Measurements from ENCODE around the gene RGS14.
"Not testable (repeated sequence)": the region's sequence is repeated elsewhere in the genome, so short reads cannot be mapped to it uniquely, and the experiment has no call there.

The RGS14 gene

GRCh38 chr5:177356746-177357145 lies 978 bp upstream of the RGS14 start:
- TF ChIP-seq CTCF (IDR thresholded peaks at IDR 0.05; ENCODE audit: borderline replicate concordance, insufficient read depth, low read depth, low read length): no peak
- no peak overlapping the region for H3K4me3 ChIP-seq (ENCODE audit: low read depth, low read length)

- H3K4me3 ChIP-seq (ENCODE audit: low read depth, low read length): no peak overlapping the region
Observed at GRCh38 chr5:177357146-177357458, 622 bp upstream of the RGS14 start.

GRCh38 chr5:177358370-177358819 lies 671 bp downstream of the RGS14 start:
- peak overlapping the region; percentile 88 for H3K4me3 ChIP-seq (ENCODE audit: low read depth, low read length)
- TF ChIP-seq CTCF (IDR thresholded peaks at IDR 0.05; ENCODE audit: borderline replicate concordance, insufficient read depth, low read depth, low read length): no peak

More at GRCh38 chr5:177357146-177357458, 622 bp upstream of the RGS14 start:
- no peak for TF ChIP-seq CTCF (IDR thresholded peaks at IDR 0.05; ENCODE audit: borderline replicate concordance, insufficient read depth, low read depth, low read length)

- H3K4me3 ChIP-seq (ENCODE audit: low read depth, low read length): peak overlapping the region; percentile 88
Observed at GRCh38 chr5:177359451-177359851, 1.7 kb downstream of the RGS14 start.

GRCh38 chr5:177359860-177360259 lies 2.1 kb downstream of the RGS14 start:
- TF ChIP-seq CTCF (IDR thresholded peaks at IDR 0.05; ENCODE audit: borderline replicate concordance, insufficient read depth, low read depth, low read length): no peak
- peak overlapping the region; percentile 88 for H3K4me3 ChIP-seq (ENCODE audit: low read depth, low read length)

More at GRCh38 chr5:177359451-177359851, 1.7 kb downstream of the RGS14 start:
- no peak for TF ChIP-seq CTCF (IDR thresholded peaks at IDR 0.05; ENCODE audit: borderline replicate concordance, insufficient read depth, low read depth, low read length)

- H3K4me3 ChIP-seq (ENCODE audit: low read depth, low read length): not testable (repeated sequence)
Observed at GRCh38 chr5:177360740-177361139, 3.0 kb downstream of the RGS14 start.

GRCh38 chr5:177361418-177362291 lies 3.9 kb downstream of the RGS14 start:
- H3K4me3 ChIP-seq (ENCODE audit: low read depth, low read length): peak overlapping the region; percentile 15
- TF ChIP-seq CTCF (IDR thresholded peaks at IDR 0.05; ENCODE audit: borderline replicate concordance, insufficient read depth, low read depth, low read length): peak; percentile 39; the same call in 1 of the 2 replicates

All from GM12875 (cell line).